Kasumi-1 (cell line): ENCODE results near the gene FAM135A.
"Not testable (repeated sequence)": the region's sequence is repeated elsewhere in the genome, so short reads cannot be mapped to it uniquely, and the experiment has no call there.

Source experiments
- DNase-seq, 2 experiments: peaks; one replicate each; lab custom pipeline; 2025; lab: John Stamatoyannopoulos, UW

FAM135A gene

GRCh38 chr6:70459699-70460098, 46.4 kb downstream of the FAM135A start:
- not testable (repeated sequence) for DNase-seq

GRCh38 chr6:70470016-70470415, 56.7 kb downstream of the FAM135A start:
- no peak for DNase-seq

GRCh38 chr6:70470510-70470909, 57.2 kb downstream of the FAM135A start:
- not testable (repeated sequence) for DNase-seq

GRCh38 chr6:70474751-70475150, 61.4 kb downstream of the FAM135A start:
- DNase-seq = no peak

- no peak for DNase-seq
Measured at GRCh38 chr6:70479236-70479635, 65.9 kb downstream of the FAM135A start.

- DNase-seq = not testable (repeated sequence)
Measured at GRCh38 chr6:70486638-70487037, 73.3 kb downstream of the FAM135A start.

- DNase-seq = no peak
Measured at GRCh38 chr6:70489364-70489763, 76.1 kb downstream of the FAM135A start.

GRCh38 chr6:70494833-70495232, 81.5 kb downstream of the FAM135A start:
- DNase-seq = no peak

GRCh38 chr6:70495790-70496189, 82.5 kb downstream of the FAM135A start:
- not testable (repeated sequence) for DNase-seq

GRCh38 chr6:70502484-70502883, 89.2 kb downstream of the FAM135A start:
- no peak for DNase-seq

- DNase-seq = no peak
Measured at GRCh38 chr6:70503813-70504465, 90.6 kb downstream of the FAM135A start.

- DNase-seq = no peak
Measured at GRCh38 chr6:70506321-70506720, 93.0 kb downstream of the FAM135A start.

GRCh38 chr6:70507161-70507560, 93.9 kb downstream of the FAM135A start:
- DNase-seq = no peak

GRCh38 chr6:70508953-70509352, 95.6 kb downstream of the FAM135A start:
- DNase-seq = no peak

- DNase-seq = no peak
Measured at GRCh38 chr6:70510600-70510999, 97.3 kb downstream of the FAM135A start.

- DNase-seq = no peak
Measured at GRCh38 chr6:70518723-70519122, 105.4 kb downstream of the FAM135A start.

GRCh38 chr6:70520575-70520974, 107.3 kb downstream of the FAM135A start:
- DNase-seq = peak; percentile 22

- DNase-seq = no peak
Measured at GRCh38 chr6:70524721-70525286, 111.5 kb downstream of the FAM135A start.

- DNase-seq = no peak
Measured at GRCh38 chr6:70527071-70527737, 113.9 kb downstream of the FAM135A start.

- DNase-seq = no peak
Measured at GRCh38 chr6:70530023-70530422, 116.7 kb downstream of the FAM135A start.

- no peak for DNase-seq
Measured at GRCh38 chr6:70531133-70531532, 117.8 kb downstream of the FAM135A start.

GRCh38 chr6:70537266-70537665, 124.0 kb downstream of the FAM135A start:
- peak; percentile 6 to 18 for DNase-seq

GRCh38 chr6:70538376-70538775, 125.1 kb downstream of the FAM135A start:
- DNase-seq = no peak
